ENCODE data around the gene CEMIP.

DNA sequence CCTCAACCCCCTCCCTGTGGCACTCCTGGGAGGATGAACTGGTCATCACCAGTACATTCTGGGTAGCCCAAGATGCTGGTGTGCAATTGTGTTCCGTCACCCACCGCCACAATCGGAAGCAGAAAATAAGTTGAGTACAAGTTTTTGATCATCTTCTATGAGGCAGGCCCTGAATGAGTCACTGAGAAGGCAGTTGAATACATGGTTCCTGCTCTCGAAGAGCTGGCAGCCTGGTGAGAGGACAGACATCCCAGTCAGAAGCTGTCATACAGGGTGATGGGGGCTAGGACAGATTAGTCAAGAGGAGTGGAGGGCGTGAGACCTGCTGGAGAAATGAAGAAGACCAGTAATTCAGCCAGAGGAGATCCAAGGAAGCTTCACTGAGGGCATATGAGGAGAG is 6.2 kb downstream of the CEMIP start:
- TF ChIP-seq, protein P1, sequence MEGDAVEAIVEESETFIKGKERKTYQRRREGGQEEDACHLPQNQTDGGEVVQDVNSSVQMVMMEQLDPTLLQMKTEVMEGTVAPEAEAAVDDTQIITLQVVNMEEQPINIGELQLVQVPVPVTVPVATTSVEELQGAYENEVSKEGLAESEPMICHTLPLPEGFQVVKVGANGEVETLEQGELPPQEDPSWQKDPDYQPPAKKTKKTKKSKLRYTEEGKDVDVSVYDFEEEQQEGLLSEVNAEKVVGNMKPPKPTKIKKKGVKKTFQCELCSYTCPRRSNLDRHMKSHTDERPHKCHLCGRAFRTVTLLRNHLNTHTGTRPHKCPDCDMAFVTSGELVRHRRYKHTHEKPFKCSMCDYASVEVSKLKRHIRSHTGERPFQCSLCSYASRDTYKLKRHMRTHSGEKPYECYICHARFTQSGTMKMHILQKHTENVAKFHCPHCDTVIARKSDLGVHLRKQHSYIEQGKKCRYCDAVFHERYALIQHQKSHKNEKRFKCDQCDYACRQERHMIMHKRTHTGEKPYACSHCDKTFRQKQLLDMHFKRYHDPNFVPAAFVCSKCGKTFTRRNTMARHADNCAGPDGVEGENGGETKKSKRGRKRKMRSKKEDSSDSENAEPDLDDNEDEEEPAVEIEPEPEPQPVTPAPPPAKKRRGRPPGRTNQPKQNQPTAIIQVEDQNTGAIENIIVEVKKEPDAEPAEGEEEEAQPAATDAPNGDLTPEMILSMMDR (IDR thresholded peaks at IDR 0.05): no peak
- no peak for TF ChIP-seq EP300 (IDR thresholded peaks at IDR 0.05)
- TF ChIP-seq POLR2A (IDR thresholded peaks at IDR 0.05): no peak
